Neural cell (in vitro differentiated cells): ENCODE measurements around the gene ALK.

ENCODE experiments used
- EP300 ChIP-seq: fragments of 450-650 bp; conservative IDR thresholded peaks from 2 replicates; pipeline ENCODE4 v1.6.1; 2014; ENCODE audit warnings: antibody characterized with exemption, mild to moderate bottlenecking, moderate library complexity; ENCODE audit not compliant: poor library complexity, severe bottlenecking
- EZH2 ChIP-seq: fragments of 200-600, 300-800 bp; shearing (Covaris generic), sonication (generic); IDR thresholded peaks from 2 replicates; pipeline ENCODE4 v1.6.1; 2014; ENCODE audit warnings: antibody characterized with exemption, low read length, borderline replicate concordance, mild to moderate bottlenecking; ENCODE audit not compliant: insufficient read depth, poor library complexity, severe bottlenecking
- MXI1 ChIP-seq: fragments of 450-650 bp; conservative IDR thresholded peaks from 2 replicates; pipeline ENCODE4 v1.6.1; 2014; ENCODE audit warnings: antibody characterized with exemption, mild to moderate bottlenecking; ENCODE audit not compliant: poor library complexity, severe bottlenecking
- RAD21 ChIP-seq: fragments of 450-650 bp; conservative IDR thresholded peaks from 2 replicates; pipeline ENCODE4 v1.6.1; 2014; ENCODE audit warnings: antibody characterized with exemption, mild to moderate bottlenecking, moderate library complexity
- SMC3 ChIP-seq: fragments of 450-650 bp; conservative IDR thresholded peaks from 2 replicates; pipeline ENCODE4 v1.6.1; 2014; ENCODE audit warnings: antibody characterized with exemption, mild to moderate bottlenecking, moderate library complexity; ENCODE audit not compliant: poor library complexity
- TAF1 ChIP-seq: IDR thresholded peaks from 2 replicates; pipeline ENCODE4 v1.6.1; 2012; ENCODE audit warnings: low read depth
- TF ChIP-seq, protein P1 (sequence below): fragments of 450-650 bp; IDR thresholded peaks from 2 replicates; pipeline ENCODE4 v1.5.1; 2014; ENCODE audit warnings: antibody characterized with exemption, mild to moderate bottlenecking, moderate library complexity; ENCODE audit not compliant: poor library complexity, severe bottlenecking
- TF ChIP-seq, protein P2 (sequence below): IDR thresholded peaks from 2 replicates; pipeline ENCODE4 v1.6.1; 2012; ENCODE audit warnings: borderline replicate concordance

DNA sequence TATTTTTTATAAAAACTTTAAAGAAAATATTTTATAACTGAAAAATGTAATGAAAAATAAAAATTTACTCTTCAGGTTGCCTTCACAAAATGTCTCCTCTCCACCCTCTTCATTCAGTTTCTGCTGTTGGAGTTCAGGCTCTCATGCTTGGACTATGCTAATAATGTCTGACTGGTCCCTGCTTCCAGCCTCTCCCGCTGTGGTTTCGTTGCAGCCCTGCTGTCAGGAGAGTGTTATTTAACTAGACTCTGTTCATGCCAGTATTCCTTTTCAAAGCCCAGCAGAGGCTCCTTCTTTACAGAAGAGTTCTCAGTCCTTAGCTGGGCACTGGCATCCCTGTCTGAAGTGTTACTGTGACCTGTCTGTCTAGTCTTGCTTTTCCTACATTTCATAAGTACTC is 765.8 kb downstream of the ALK start:
- no peak for TF ChIP-seq EP300
- no peak for TF ChIP-seq EZH2
- TF ChIP-seq, protein P1, sequence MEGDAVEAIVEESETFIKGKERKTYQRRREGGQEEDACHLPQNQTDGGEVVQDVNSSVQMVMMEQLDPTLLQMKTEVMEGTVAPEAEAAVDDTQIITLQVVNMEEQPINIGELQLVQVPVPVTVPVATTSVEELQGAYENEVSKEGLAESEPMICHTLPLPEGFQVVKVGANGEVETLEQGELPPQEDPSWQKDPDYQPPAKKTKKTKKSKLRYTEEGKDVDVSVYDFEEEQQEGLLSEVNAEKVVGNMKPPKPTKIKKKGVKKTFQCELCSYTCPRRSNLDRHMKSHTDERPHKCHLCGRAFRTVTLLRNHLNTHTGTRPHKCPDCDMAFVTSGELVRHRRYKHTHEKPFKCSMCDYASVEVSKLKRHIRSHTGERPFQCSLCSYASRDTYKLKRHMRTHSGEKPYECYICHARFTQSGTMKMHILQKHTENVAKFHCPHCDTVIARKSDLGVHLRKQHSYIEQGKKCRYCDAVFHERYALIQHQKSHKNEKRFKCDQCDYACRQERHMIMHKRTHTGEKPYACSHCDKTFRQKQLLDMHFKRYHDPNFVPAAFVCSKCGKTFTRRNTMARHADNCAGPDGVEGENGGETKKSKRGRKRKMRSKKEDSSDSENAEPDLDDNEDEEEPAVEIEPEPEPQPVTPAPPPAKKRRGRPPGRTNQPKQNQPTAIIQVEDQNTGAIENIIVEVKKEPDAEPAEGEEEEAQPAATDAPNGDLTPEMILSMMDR: no peak
- no peak for TF ChIP-seq MXI1
- TF ChIP-seq TAF1: no peak
- TF ChIP-seq, protein P2, sequence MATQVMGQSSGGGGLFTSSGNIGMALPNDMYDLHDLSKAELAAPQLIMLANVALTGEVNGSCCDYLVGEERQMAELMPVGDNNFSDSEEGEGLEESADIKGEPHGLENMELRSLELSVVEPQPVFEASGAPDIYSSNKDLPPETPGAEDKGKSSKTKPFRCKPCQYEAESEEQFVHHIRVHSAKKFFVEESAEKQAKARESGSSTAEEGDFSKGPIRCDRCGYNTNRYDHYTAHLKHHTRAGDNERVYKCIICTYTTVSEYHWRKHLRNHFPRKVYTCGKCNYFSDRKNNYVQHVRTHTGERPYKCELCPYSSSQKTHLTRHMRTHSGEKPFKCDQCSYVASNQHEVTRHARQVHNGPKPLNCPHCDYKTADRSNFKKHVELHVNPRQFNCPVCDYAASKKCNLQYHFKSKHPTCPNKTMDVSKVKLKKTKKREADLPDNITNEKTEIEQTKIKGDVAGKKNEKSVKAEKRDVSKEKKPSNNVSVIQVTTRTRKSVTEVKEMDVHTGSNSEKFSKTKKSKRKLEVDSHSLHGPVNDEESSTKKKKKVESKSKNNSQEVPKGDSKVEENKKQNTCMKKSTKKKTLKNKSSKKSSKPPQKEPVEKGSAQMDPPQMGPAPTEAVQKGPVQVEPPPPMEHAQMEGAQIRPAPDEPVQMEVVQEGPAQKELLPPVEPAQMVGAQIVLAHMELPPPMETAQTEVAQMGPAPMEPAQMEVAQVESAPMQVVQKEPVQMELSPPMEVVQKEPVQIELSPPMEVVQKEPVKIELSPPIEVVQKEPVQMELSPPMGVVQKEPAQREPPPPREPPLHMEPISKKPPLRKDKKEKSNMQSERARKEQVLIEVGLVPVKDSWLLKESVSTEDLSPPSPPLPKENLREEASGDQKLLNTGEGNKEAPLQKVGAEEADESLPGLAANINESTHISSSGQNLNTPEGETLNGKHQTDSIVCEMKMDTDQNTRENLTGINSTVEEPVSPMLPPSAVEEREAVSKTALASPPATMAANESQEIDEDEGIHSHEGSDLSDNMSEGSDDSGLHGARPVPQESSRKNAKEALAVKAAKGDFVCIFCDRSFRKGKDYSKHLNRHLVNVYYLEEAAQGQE: no peak
- no peak for TF ChIP-seq SMC3
- TF ChIP-seq RAD21: no peak
